SH-SY5Y (cell line): ENCODE results near the gene COL18A1.

ENCODE experiments used
- GATA2 ChIP-seq: IDR thresholded peaks from 2 replicates; pipeline ENCODE4 v1.6.1; 2011; ENCODE audit warnings: mild to moderate bottlenecking, low read depth, low read length
- GATA3 ChIP-seq: IDR thresholded peaks from 2 replicates; pipeline ENCODE4 v1.6.1; 2011; ENCODE audit warnings: low read depth, mild to moderate bottlenecking, low read length, moderate library complexity

GRCh38 chr21:45449658-45450422 is 44.9 kb downstream of the COL18A1 start:
- TF ChIP-seq GATA3 (no peak), GATA2 (no peak)
